Keratinocyte (primary cell): ENCODE results near the gene RGS7BP. TPM values are rescaled to one million over a fixed set of nuclear protein-coding genes. Genes with fewer than 3 reads are reported as not detected.

Experiments used
- DNase-seq: peaks from one replicate; pipeline ENCODE4 v3.0.0-alpha.2; 2011; ENCODE audit warnings: low read depth, missing footprints, low spot score
- FAIRE-seq: peaks from 2 replicates; lab custom pipeline; 2011; peaks lifted over from hg19 to GRCh38; lab: Jason Lieb, UNC
- H2AFZ ChIP-seq: 2 replicates; pipeline ENCODE4 v1.6.0; 2012; ENCODE audit warnings: low read length, control low read depth, inconsistent platforms; ENCODE audit not compliant: control insufficient read depth
- H3K27ac ChIP-seq: 2 replicates; pipeline ENCODE4 v1.5.1; 2011; ENCODE audit warnings: low read length; ENCODE audit not compliant: control insufficient read depth, insufficient read depth
- H3K27me3 ChIP-seq: 3 replicates; pipeline ENCODE4 v1.6.0; 2011; ENCODE audit warnings: low read length; ENCODE audit not compliant: control insufficient read depth, insufficient read depth; ENCODE audit errors: extremely low read depth
- H3K36me3 ChIP-seq, 2 experiments: 2 replicates in 1 of 2; 3 replicates in 1 of 2; pipeline ENCODE4 v1.5.1; 2011; ENCODE audit warnings: low read length in 2 of 2, mild to moderate bottlenecking in 1 of 2; ENCODE audit not compliant: control insufficient read depth in 2 of 2, insufficient read depth in 2 of 2; ENCODE audit errors: extremely low read depth in 1 of 2
- H3K4me1 ChIP-seq: 3 replicates; pipeline ENCODE4 v1.5.1; 2011; ENCODE audit warnings: low read length; ENCODE audit not compliant: control insufficient read depth, insufficient read depth; ENCODE audit errors: extremely low read depth
- H3K4me2 ChIP-seq: 3 replicates; pipeline ENCODE4 v1.6.0; 2011; ENCODE audit warnings: low read depth, low read length; ENCODE audit not compliant: control insufficient read depth, insufficient read depth; ENCODE audit errors: extremely low read depth
- H3K4me3 ChIP-seq, 3 experiments: fragments of 200-600 bp in 1 of 3; sonication (generic) in 1 of 3; 2 replicates in 2 of 3; 3 replicates in 1 of 3; pipeline ENCODE4 v1.5.1; 2011 to 2016; ENCODE audit warnings: low read length in 3 of 3, mild to moderate bottlenecking in 3 of 3, control low read depth in 2 of 3, inconsistent platforms in 1 of 3, low read depth in 1 of 3, mixed read lengths in 1 of 3, mixed run types in 1 of 3, moderate library complexity in 1 of 3; ENCODE audit not compliant: control insufficient read depth in 2 of 3, insufficient read depth in 2 of 3; ENCODE audit errors: extremely low read depth in 1 of 3
- H3K79me2 ChIP-seq: 2 replicates; pipeline ENCODE4 v1.6.0; 2012; ENCODE audit warnings: low read length; ENCODE audit not compliant: control insufficient read depth, insufficient read depth
- H3K9ac ChIP-seq: 3 replicates; pipeline ENCODE4 v1.6.0; 2011; ENCODE audit warnings: low read length; ENCODE audit not compliant: control insufficient read depth, insufficient read depth; ENCODE audit errors: extremely low read depth
- H3K9me1 ChIP-seq: 3 replicates; pipeline ENCODE4 v1.6.0; 2011; ENCODE audit warnings: low read length; ENCODE audit not compliant: control insufficient read depth, insufficient read depth; ENCODE audit errors: extremely low read depth
- H3K9me3 ChIP-seq: 2 replicates; pipeline ENCODE4 v1.5.1; 2012; ENCODE audit warnings: low read depth, low read length; ENCODE audit not compliant: control insufficient read depth
- H4K20me1 ChIP-seq: 3 replicates; pipeline ENCODE4 v1.6.0; 2011; ENCODE audit warnings: low read length; ENCODE audit not compliant: control insufficient read depth, insufficient read depth; ENCODE audit errors: extremely low read depth
- EZH2 ChIP-seq: IDR thresholded peaks from one replicate; pipeline ENCODE4 v1.6.1; 2012; ENCODE audit warnings: inconsistent platforms, mild to moderate bottlenecking, low read length, moderate library complexity
- dilution Hi-C: fragments of 300-500 bp; cut with MboI; formaldehyde crosslinking; loops from one replicate; pipeline ENCODE4 v1.7.0; 2020; ENCODE audit warnings: low sequenced_read_pairs; ENCODE audit not compliant: extremely low pct_ligation_motif_present
- polyA plus RNA-seq, 5 experiments: library from polyadenylated mRNA; depleted of rRNA in 3 of 5; stranded (reverse) in 3 of 5; stranded (forward) in 1 of 5; unstranded in 1 of 5; fragments of >200 nt; gene quantifications; 1 replicate in 1 of 5; 2 replicates in 3 of 5; 3 replicates in 1 of 5; pipeline versions ENCODE4 v1.2.1 to v1.2.3, GENCODE V29; 2011 to 2012; ENCODE audit warnings: missing spikeins in 2 of 5, low read depth in 1 of 5, low replicate concordance in 1 of 5
- TF ChIP-seq, protein P1 (sequence below), 3 experiments: IDR thresholded peaks in 1 of 3; conservative IDR thresholded peaks in 1 of 3; optimal IDR thresholded peaks in 1 of 3; 2 replicates in 2 of 3; 3 replicates in 1 of 3; pipeline versions ENCODE3 to v1.5.1; 2011; ENCODE audit warnings: low read length in 3 of 3, mild to moderate bottlenecking in 3 of 3, moderate library complexity in 2 of 3, control low read depth in 1 of 3, inconsistent platforms in 1 of 3; ENCODE audit not compliant: insufficient read depth in 2 of 3; ENCODE audit errors: extremely low read depth in 1 of 3

RGS7BP gene
- polyA plus RNA-seq, 1 donor (not counting 4 experiments of a cell fraction or from before 2014, with no cell fraction given) = not detected

DNA sequence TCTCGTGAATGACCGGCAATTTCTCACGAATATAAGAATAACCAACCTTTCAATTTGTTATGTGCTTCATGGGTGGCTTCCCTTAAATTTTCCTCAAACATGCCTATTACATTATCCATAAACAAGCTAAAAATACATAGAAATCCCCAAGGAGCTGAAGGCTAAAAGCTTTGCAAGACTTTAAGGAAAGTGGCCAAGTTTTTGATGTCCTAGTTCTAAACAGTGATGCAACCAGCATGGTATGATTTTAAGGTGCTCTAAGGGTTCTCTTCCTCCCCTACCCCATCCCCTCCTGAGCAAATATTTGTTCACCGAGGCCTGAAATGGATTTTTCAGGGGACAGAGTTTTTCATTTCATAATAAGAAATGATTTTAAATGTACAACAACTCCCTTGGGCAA is 79.8 kb downstream of the RGS7BP start:
- no peak overlapping the region for H3K4me3 ChIP-seq
- dilution Hi-C loops = no loop called here
- H4K20me1 ChIP-seq = no peaks in the 10 kb centered on the region
- no peaks in the 10 kb centered on the region for H3K36me3 ChIP-seq
- no peaks in the 10 kb centered on the region for H3K9me3 ChIP-seq
- FAIRE-seq = no peak
- no peak overlapping the region for H3K9ac ChIP-seq
- no peaks in the 10 kb centered on the region for H3K27me3 ChIP-seq
- no peak overlapping the region for H3K4me2 ChIP-seq
- H3K4me1 ChIP-seq = no peaks in the 10 kb centered on the region
- no peak overlapping the region for H3K27ac ChIP-seq
- H3K79me2 ChIP-seq = no peaks in the 10 kb centered on the region
- TF ChIP-seq, protein P1, sequence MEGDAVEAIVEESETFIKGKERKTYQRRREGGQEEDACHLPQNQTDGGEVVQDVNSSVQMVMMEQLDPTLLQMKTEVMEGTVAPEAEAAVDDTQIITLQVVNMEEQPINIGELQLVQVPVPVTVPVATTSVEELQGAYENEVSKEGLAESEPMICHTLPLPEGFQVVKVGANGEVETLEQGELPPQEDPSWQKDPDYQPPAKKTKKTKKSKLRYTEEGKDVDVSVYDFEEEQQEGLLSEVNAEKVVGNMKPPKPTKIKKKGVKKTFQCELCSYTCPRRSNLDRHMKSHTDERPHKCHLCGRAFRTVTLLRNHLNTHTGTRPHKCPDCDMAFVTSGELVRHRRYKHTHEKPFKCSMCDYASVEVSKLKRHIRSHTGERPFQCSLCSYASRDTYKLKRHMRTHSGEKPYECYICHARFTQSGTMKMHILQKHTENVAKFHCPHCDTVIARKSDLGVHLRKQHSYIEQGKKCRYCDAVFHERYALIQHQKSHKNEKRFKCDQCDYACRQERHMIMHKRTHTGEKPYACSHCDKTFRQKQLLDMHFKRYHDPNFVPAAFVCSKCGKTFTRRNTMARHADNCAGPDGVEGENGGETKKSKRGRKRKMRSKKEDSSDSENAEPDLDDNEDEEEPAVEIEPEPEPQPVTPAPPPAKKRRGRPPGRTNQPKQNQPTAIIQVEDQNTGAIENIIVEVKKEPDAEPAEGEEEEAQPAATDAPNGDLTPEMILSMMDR (optimal IDR thresholded peaks at IDR 0.05 in 1 of 3, IDR thresholded peaks at IDR 0.05 in 1 of 3, conservative IDR thresholded peaks at IDR 0.05 in 1 of 3; ENCODE audit: extremely low read depth in 1 of 3, insufficient read depth in 2 of 3, low read length in 3 of 3) = no peak
- TF ChIP-seq EZH2 = no peak
- DNase-seq = no peak
- H2AFZ ChIP-seq = no peak overlapping the region
- H3K9me1 ChIP-seq = no peaks in the 10 kb centered on the region

DNA sequence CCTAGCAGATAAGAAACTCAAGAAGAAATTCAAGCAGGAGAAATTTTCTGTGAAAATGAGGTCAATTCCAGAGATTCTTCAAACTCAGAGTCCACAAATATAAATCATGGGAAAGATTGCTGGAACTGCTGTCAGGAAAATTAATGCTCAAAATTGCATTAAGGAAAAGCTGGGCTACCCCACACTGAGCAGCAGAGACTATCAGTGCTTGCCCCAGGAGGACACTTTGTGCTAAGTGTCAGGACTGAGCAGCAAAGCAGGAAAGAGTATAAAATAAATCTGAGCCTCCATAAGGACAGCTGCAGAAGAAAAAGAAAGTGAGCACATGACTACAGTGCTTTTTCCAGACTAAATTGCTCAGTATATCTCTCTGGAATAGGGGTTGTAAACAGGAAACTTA is 81.6 kb downstream of the RGS7BP start:
- TF ChIP-seq, protein P1 (optimal IDR thresholded peaks at IDR 0.05 in 1 of 3, IDR thresholded peaks at IDR 0.05 in 1 of 3, conservative IDR thresholded peaks at IDR 0.05 in 1 of 3; ENCODE audit: extremely low read depth in 1 of 3, insufficient read depth in 2 of 3, low read length in 3 of 3) = no peak
- TF ChIP-seq EZH2 = no peak
- no peak for DNase-seq
- Histone ChIP-seq H3K9me1 (no peaks in the 10 kb centered on the region), H3K36me3 (no peaks in the 10 kb centered on the region), H3K27ac (no peak overlapping the region), H3K4me1 (no peaks in the 10 kb centered on the region), H2AFZ (no peak overlapping the region), H3K9ac (no peak overlapping the region), H3K27me3 (no peaks in the 10 kb centered on the region), H4K20me1 (no peaks in the 10 kb centered on the region), H3K9me3 (no peaks in the 10 kb centered on the region), H3K4me2 (no peak overlapping the region), H3K79me2 (no peaks in the 10 kb centered on the region), H3K4me3 (no peak overlapping the region)
- FAIRE-seq = no peak
- dilution Hi-C loops = no loop called here
